AG10803 (cell line): ENCODE data around the gene CD68.
"Not testable (repeated sequence)": the region's sequence is repeated elsewhere in the genome, so short reads cannot be mapped to it uniquely, and the experiment has no call there.

Experiments used
- DNase-seq: peaks from one replicate; pipeline ENCODE4 v3.0.0; 2010; ENCODE audit warnings: low read depth
- H3K4me3 ChIP-seq: 2 replicates; pipeline ENCODE4 v1.5.1; 2011; ENCODE audit warnings: mild to moderate bottlenecking, low read length, control low read depth
- CTCF ChIP-seq: conservative IDR thresholded peaks from 2 replicates; pipeline ENCODE4 v1.5.1; 2011; ENCODE audit warnings: mild to moderate bottlenecking, low read length, control low read depth, inconsistent platforms

The CD68 gene

GRCh38 chr17:7589891-7590691, 10.7 kb downstream of the CD68 start, which contains the start of gene SOX15:
Gene SOX15 (minus strand): TSS chr17:7590094. CDS start chr17:7589676, 418 bp downstream.
- no peak for TF ChIP-seq CTCF
- DNase-seq, result no peak
- H3K4me3 ChIP-seq, result peak within 1 kb of the TSS; percentile 17; the same call in 1 of the 2 replicates

GRCh38 chr17:7590743-7591142, 11.3 kb downstream of the CD68 start:
- no peak overlapping the region for H3K4me3 ChIP-seq
- DNase-seq, result peak; percentile 36
- no peak for TF ChIP-seq CTCF

GRCh38 chr17:7591596-7591995, 12.2 kb downstream of the CD68 start:
- no peak overlapping the region for H3K4me3 ChIP-seq
- no peak for DNase-seq
- TF ChIP-seq CTCF, result no peak

GRCh38 chr17:7592422-7593021, 13.1 kb downstream of the CD68 start:
- DNase-seq, result no peak
- no peak for TF ChIP-seq CTCF
- no peak overlapping the region for H3K4me3 ChIP-seq

GRCh38 chr17:7593296-7593695, 13.9 kb downstream of the CD68 start:
- no peak for DNase-seq
- no peak overlapping the region for H3K4me3 ChIP-seq
- no peak for TF ChIP-seq CTCF

GRCh38 chr17:7597561-7597960, 18.1 kb downstream of the CD68 start:
- DNase-seq, H3K4me3 ChIP-seq: not testable (repeated sequence)

- no peak for TF ChIP-seq CTCF
- no peak for DNase-seq
- H3K4me3 ChIP-seq, result no peak overlapping the region
These were observed 26.8 kb downstream of the CD68 start for GRCh38 chr17:7606280-7606679.
